HEK293 (cell line): ENCODE data around the gene TMEM185B.

ENCODE experiments used
- CTCF ChIA-PET: fragments of 350-600 bp; formaldehyde crosslinking; extraction: SDS; loops from one replicate; lab custom pipeline; 2021; ENCODE audit warnings: antibody characterized with exemption; lab: Yijun Ruan, JAX
- POLR2A ChIA-PET: fragments of 300-600 bp; formaldehyde crosslinking; extraction: SDS; loops from one replicate; lab custom pipeline; 2020; ENCODE audit warnings: antibody characterized with exemption, inconsistent platforms; lab: Yijun Ruan, JAX
- H3K27ac ChIP-seq: fragments of 200-500 bp; sonication (Bioruptor generic); 2 replicates; pipeline ENCODE4 v1.5.1; 2014; ENCODE audit warnings: low read depth, low read length, control low read depth, inconsistent platforms; ENCODE audit errors: extremely low read depth
- H3K36me3 ChIP-seq, 2 experiments: fragments of 200-500 bp in 1 of 2; sonication (Bioruptor generic) in 1 of 2; 1 replicate in 1 of 2; 2 replicates in 1 of 2; pipeline ENCODE4 v1.5.1; 2014 to 2017; ENCODE audit warnings: inconsistent platforms in 2 of 2, low read length in 2 of 2; ENCODE audit not compliant: control insufficient read depth in 2 of 2, insufficient read depth in 1 of 2
- H3K4me1 ChIP-seq: fragments of 200-500 bp; sonication (Bioruptor generic); 2 replicates; pipeline ENCODE4 v1.5.1; 2014; ENCODE audit warnings: mild to moderate bottlenecking, low read length, inconsistent platforms; ENCODE audit not compliant: control insufficient read depth, insufficient read depth
- H3K4me3 ChIP-seq: 2 replicates; pipeline ENCODE4 v1.5.1; 2011; ENCODE audit warnings: low read depth, mild to moderate bottlenecking, control low read depth, low read length, moderate library complexity
- H3K9me3 ChIP-seq: fragments of 200-500 bp; sonication (Bioruptor generic); 2 replicates; pipeline ENCODE4 v1.5.1; 2014; ENCODE audit warnings: low read depth, low read length, inconsistent platforms; ENCODE audit not compliant: control insufficient read depth, insufficient read depth
- GFI1B ChIP-seq: fragments of 450-650 bp; formaldehyde crosslinking; IDR thresholded peaks from 2 replicates; pipeline ENCODE4 v1.5.1; 2016; ENCODE audit warnings: missing biosample characterization, missing genetic modification characterization
- HOXC10 ChIP-seq: sonication (generic); formaldehyde crosslinking; IDR thresholded peaks from 2 replicates; pipeline ENCODE4 v1.8.1; 2023; ENCODE audit warnings: mild to moderate bottlenecking, missing genetic modification reagents
- INSM2 ChIP-seq: fragments of 450-650 bp; formaldehyde crosslinking; IDR thresholded peaks from 2 replicates; pipeline ENCODE4 v1.5.1; 2016; ENCODE audit warnings: missing biosample characterization, missing genetic modification characterization
- KLF9 ChIP-seq: fragments of 450-650 bp; formaldehyde crosslinking; IDR thresholded peaks from 2 replicates; pipeline ENCODE4 v1.5.1; 2016; ENCODE audit warnings: missing biosample characterization, missing genetic modification characterization, low read depth
- PRDM6 ChIP-seq: fragments of 450-650 bp; formaldehyde crosslinking; IDR thresholded peaks from 2 replicates; pipeline ENCODE4 v1.5.1; 2017; ENCODE audit warnings: missing biosample characterization, missing genetic modification characterization
- ZBTB10 ChIP-seq: fragments of 450-650 bp; formaldehyde crosslinking; IDR thresholded peaks from 2 replicates; pipeline ENCODE4 v1.5.1; 2016; ENCODE audit warnings: missing biosample characterization, missing genetic modification characterization
- ZBTB20 ChIP-seq: fragments of 450-650 bp; formaldehyde crosslinking; IDR thresholded peaks from 2 replicates; pipeline ENCODE4 v1.5.1; 2016; ENCODE audit warnings: missing biosample characterization, missing genetic modification characterization
- ZBTB26 ChIP-seq: fragments of 450-650 bp; formaldehyde crosslinking; optimal IDR thresholded peaks from 2 replicates; pipeline ENCODE3; 2016; ENCODE audit warnings: missing biosample characterization, mild to moderate bottlenecking, missing genetic modification characterization
- ZBTB48 ChIP-seq: fragments of 450-650 bp; formaldehyde crosslinking; IDR thresholded peaks from 2 replicates; pipeline ENCODE4 v1.5.1; 2016; ENCODE audit warnings: missing biosample characterization, missing genetic modification characterization
- ZBTB6 ChIP-seq: fragments of 450-650 bp; formaldehyde crosslinking; IDR thresholded peaks from 2 replicates; pipeline ENCODE4 v1.5.1; 2017; ENCODE audit warnings: missing biosample characterization, missing genetic modification characterization
- ZBTB7A ChIP-seq: fragments of 450-650 bp; formaldehyde crosslinking; IDR thresholded peaks from 2 replicates; pipeline ENCODE4 v1.5.1; 2016; ENCODE audit warnings: low read depth, missing biosample characterization, missing genetic modification characterization
- ZBTB8A ChIP-seq: fragments of 450-650 bp; formaldehyde crosslinking; IDR thresholded peaks from 2 replicates; pipeline ENCODE4 v1.5.1; 2016; ENCODE audit warnings: missing biosample characterization, missing genetic modification characterization
- ZEB2 ChIP-seq: fragments of 450-650 bp; formaldehyde crosslinking; IDR thresholded peaks from 2 replicates; pipeline ENCODE4 v1.5.1; 2016; ENCODE audit warnings: missing biosample characterization, missing genetic modification characterization
- ZNF280D ChIP-seq: fragments of 450-650 bp; formaldehyde crosslinking; IDR thresholded peaks from 2 replicates; pipeline ENCODE4 v1.5.1; 2016; ENCODE audit warnings: missing biosample characterization, missing genetic modification characterization
- ZNF391 ChIP-seq: fragments of 450-650 bp; formaldehyde crosslinking; IDR thresholded peaks from 2 replicates; pipeline ENCODE4 v1.5.1; 2016; ENCODE audit warnings: low read depth, missing biosample characterization, missing genetic modification characterization, borderline replicate concordance
- ZNF585B ChIP-seq: fragments of 450-650 bp; formaldehyde crosslinking; IDR thresholded peaks from 2 replicates; pipeline ENCODE4 v1.5.1; 2016; ENCODE audit warnings: missing biosample characterization, missing genetic modification characterization
- ZNF624 ChIP-seq: fragments of 450-650 bp; formaldehyde crosslinking; IDR thresholded peaks from 2 replicates; pipeline ENCODE4 v1.5.1; 2017; ENCODE audit warnings: missing biosample characterization, missing genetic modification characterization
- ZNF645 ChIP-seq: fragments of 450-650 bp; formaldehyde crosslinking; IDR thresholded peaks from 2 replicates; pipeline ENCODE4; 2016; ENCODE audit warnings: missing biosample characterization, missing genetic modification characterization
- ZNF654 ChIP-seq: fragments of 450-650 bp; formaldehyde crosslinking; IDR thresholded peaks from 2 replicates; pipeline ENCODE4 v1.5.1; 2016; ENCODE audit warnings: low read depth, missing biosample characterization, missing genetic modification characterization
- ZNF658 ChIP-seq: fragments of 450-650 bp; formaldehyde crosslinking; IDR thresholded peaks from 2 replicates; pipeline ENCODE4; 2016; ENCODE audit warnings: missing biosample characterization, missing genetic modification characterization

TMEM185B gene

GRCh38 chr2:120236791-120237190 lies 13.6 kb upstream of the TMEM185B start:
- Histone ChIP-seq H3K4me1 (no peaks in the 10 kb centered on the region), H3K9me3 (no peaks in the 10 kb centered on the region), H3K36me3 (no peaks in the 10 kb centered on the region), H3K27ac (no peak overlapping the region), H3K4me3 (no peak overlapping the region)
- ChIA-PET POLR2A (no interaction called here), CTCF (no interaction called here)
- TF ChIP-seq HOXC10 (CRISPR knock-in tag): no peak
- TF ChIP-seq ZBTB6 (tag by site-specific recombination): no peak
- TF ChIP-seq ZBTB26 (tag by site-specific recombination): no peak
- TF ChIP-seq KLF9 (tag by site-specific recombination): no peak
- no peak for TF ChIP-seq ZEB2
- TF ChIP-seq PRDM6 (tag by site-specific recombination): no peak
- TF ChIP-seq ZBTB48 (tag by site-specific recombination): no peak
- TF ChIP-seq ZNF658: no peak
- TF ChIP-seq ZNF391 (tag by site-specific recombination): no peak
- no peak for TF ChIP-seq ZNF654 (tag by site-specific recombination)
- no peak for TF ChIP-seq ZBTB7A
- TF ChIP-seq ZNF645 (tag by site-specific recombination): no peak

- H3K4me3 ChIP-seq: no peak overlapping the region
- ChIA-PET POLR2A (interaction anchor here (0.6 kb wide), 1 partner anchor 14 kb away, joined by 3 read pairs; the partner anchor contains the start of gene TMEM185B), CTCF (interaction anchor here (0.7 kb wide), 1 partner anchor 76 kb away, joined by 3 read pairs; no protein-coding TSS in a partner anchor)
- no peaks in the 10 kb centered on the region for H3K9me3 ChIP-seq
- no peaks in the 10 kb centered on the region for H3K36me3 ChIP-seq
- H3K4me1 ChIP-seq: no peaks in the 10 kb centered on the region
- H3K27ac ChIP-seq: no peak overlapping the region
- TF ChIP-seq ZBTB6 (tag by site-specific recombination): no peak
- no peak for TF ChIP-seq ZNF280D
- no peak for TF ChIP-seq ZBTB10 (tag by site-specific recombination)
- TF ChIP-seq ZBTB8A (tag by site-specific recombination): no peak
- no peak for TF ChIP-seq GFI1B (tag by site-specific recombination)
- no peak for TF ChIP-seq ZBTB20 (tag by site-specific recombination)
- no peak for TF ChIP-seq INSM2 (tag by site-specific recombination)
- no peak for TF ChIP-seq ZNF624 (tag by site-specific recombination)
- no peak for TF ChIP-seq ZNF585B (tag by site-specific recombination)
Measured at GRCh38 chr2:120236316-120236715, 13.1 kb upstream of the TMEM185B start.
